Panc1 (cell line): ENCODE results near the gene TMEM218. TPM values are rescaled to one million over a fixed set of nuclear protein-coding genes. Genes with fewer than 3 reads are reported as not detected.
A peak's percentile ranks its signal among the peaks of the same experiment; 100 is the strongest.

Source experiments
- ATAC-seq: fragments of 200-7000 bp; cut with Tn5 transposase; 2 replicates; pipeline ENCODE4 v1.9.1; 2020; ENCODE audit warnings: mild to moderate bottlenecking, moderate library complexity
- BruUV-seq: library from RNA; stranded (reverse); fragments of 400-500 nt; replicated peaks from 2 replicates; lab custom pipeline; 2021; lab: Mats Ljungman, UMichigan
- CTCF ChIA-PET: fragments of 300-600 bp; sonication (Branson Sonifier 250); formaldehyde crosslinking; loops from one replicate; lab custom pipeline; 2022; ENCODE audit warnings: antibody characterized with exemption; lab: Charles Lee
- POLR2A ChIA-PET: fragments of 300-600 bp; sonication (Branson Sonifier 250); formaldehyde crosslinking; loops from one replicate; lab custom pipeline; 2022; ENCODE audit warnings: antibody characterized with exemption; lab: Charles Lee
- DNase-seq: peaks from one replicate; pipeline ENCODE4 v3.0.0-alpha.2; 2010; ENCODE audit warnings: low read depth, low spot score
- H3K27ac ChIP-seq: 2 replicates; pipeline ENCODE4 v1.5.1; 2011; ENCODE audit warnings: mild to moderate bottlenecking, low read length, inconsistent platforms
- H3K27me3 ChIP-seq: fragments of 200-500 bp; sonication (Bioruptor generic); 2 replicates; pipeline ENCODE4 v1.6.0; 2014; ENCODE audit warnings: low read length, inconsistent platforms; ENCODE audit not compliant: control insufficient read depth, insufficient read depth
- H3K36me3 ChIP-seq: fragments of 200-500 bp; sonication (Bioruptor generic); 2 replicates; pipeline ENCODE4 v1.5.1; 2014; ENCODE audit warnings: inconsistent platforms, mild to moderate bottlenecking, low read length, moderate library complexity; ENCODE audit not compliant: control insufficient read depth, insufficient read depth
- H3K4me1 ChIP-seq: 2 replicates; pipeline ENCODE4 v1.5.1; 2011; ENCODE audit warnings: inconsistent platforms, mild to moderate bottlenecking, low read length, moderate library complexity; ENCODE audit not compliant: control insufficient read depth, insufficient read depth
- H3K4me3 ChIP-seq, 2 experiments: 2 replicates each; pipeline ENCODE4 v1.5.1; 2011 to 2012; ENCODE audit warnings: low read depth in 2 of 2, low read length in 2 of 2, mild to moderate bottlenecking in 2 of 2, inconsistent platforms in 1 of 2, moderate library complexity in 1 of 2
- H3K9me3 ChIP-seq: fragments of 200-500 bp; sonication (Bioruptor generic); 2 replicates; pipeline ENCODE4 v1.5.1; 2014; ENCODE audit warnings: low read depth, mild to moderate bottlenecking, inconsistent platforms, low read length, moderate library complexity; ENCODE audit not compliant: control insufficient read depth, insufficient read depth
- CTCF ChIP-seq: fragments of 450-650 bp; IDR thresholded peaks from 2 replicates; pipeline ENCODE4 v1.5.1; 2017; ENCODE audit warnings: mild to moderate bottlenecking
- POLR2AphosphoS5 ChIP-seq: IDR thresholded peaks from 2 replicates; pipeline ENCODE4 v1.6.1; 2012; ENCODE audit warnings: mild to moderate bottlenecking, low read depth, low read length, moderate library complexity
- REST ChIP-seq, 2 experiments: IDR thresholded peaks; 2 replicates each; pipeline ENCODE4 v1.6.1; 2011 to 2012; ENCODE audit warnings: low read depth in 2 of 2, control low read depth in 1 of 2, low read length in 1 of 2, mild to moderate bottlenecking in 1 of 2, moderate library complexity in 1 of 2; ENCODE audit not compliant: insufficient read depth in 1 of 2
- SIN3A ChIP-seq: IDR thresholded peaks from 2 replicates; pipeline ENCODE4 v1.6.1; 2012; ENCODE audit warnings: low read depth, mild to moderate bottlenecking, low read length, moderate library complexity, borderline replicate concordance; ENCODE audit not compliant: insufficient read depth
- TCF7L2 ChIP-seq: IDR thresholded peaks from 2 replicates; pipeline ENCODE4 v1.6.1; 2011; ENCODE audit warnings: mild to moderate bottlenecking, low read depth, low read length, inconsistent platforms
- in situ Hi-C: cut with HindIII; loops from 2 replicates; pipeline ENCODE4 v1.10.0; 2016; ENCODE audit warnings: low sequenced_read_pairs, low pct_unique_long_range_greater_than_20kb
- intact Hi-C: fragments of 100-400 bp; cut with micrococcal nuclease; formaldehyde crosslinking; loops from one replicate; pipeline ENCODE4 v1.10.0; 2022; ENCODE audit not compliant: unreplicated experiment
- total RNA-seq: library from RNA; stranded (reverse); gene quantifications from one replicate; pipeline ENCODE4 v1.2.1, GENCODE V29; 2021; ENCODE audit not compliant: unreplicated experiment

Gene TMEM218
- total RNA-seq, 1 experiment from 2014 or later, result 26.8 TPM

GRCh38 chr11:125091877-125092664, 19.4 kb downstream of the TMEM218 start:
- Histone ChIP-seq H3K36me3 (peaks cover under 1% of the 10 kb centered on the region), H3K4me1 (no peaks in the 10 kb centered on the region), H3K4me3 (no peak overlapping the region), H3K9me3 (no peaks in the 10 kb centered on the region), H3K27ac (no peak overlapping the region), H3K27me3 (no peaks in the 10 kb centered on the region)
- DNase-seq (no peak), ATAC-seq (no peak; the same call in 1 of the 2 replicates)
- in situ Hi-C loops, result no loop called here
- POLR2A ChIA-PET, result no interaction called here
- no TSS peak for BruUV-seq
- intact Hi-C loops, result loop anchor here (1.0 to 5.0 kb wide), 3 partner anchors 49 to 310 kb away; no protein-coding TSS in a partner anchor
- CTCF ChIA-PET, result interaction anchor here (1.6 to 1.7 kb wide), 2 partner anchors 49 to 50 kb away, joined by 6 to 18 read pairs; no protein-coding TSS in a partner anchor
- TF ChIP-seq REST (IDR thresholded peaks at IDR 0.05; ENCODE audit: insufficient read depth in 1 of 2, low read depth in 2 of 2, low read length in 1 of 2) (no peak), TCF7L2 (no peak)

GRCh38 chr11:125091247-125091876, 20.1 kb downstream of the TMEM218 start:
- no peaks in the 10 kb centered on the region for H3K9me3 ChIP-seq
- no peaks in the 10 kb centered on the region for H3K4me1 ChIP-seq
- peak; percentile 36 for DNase-seq
- ChIA-PET CTCF (interaction anchor here (0.5 to 1.7 kb wide), 14 partner anchors 9 to 344 kb away, joined by 3 to 18 read pairs (median 5); partner anchors contain the start of gene TMEM218), POLR2A (no interaction called here)
- ATAC-seq, result peak; percentile 91
- in situ Hi-C loops (no loop called here), intact Hi-C loops (loop anchor here (1.0 to 5.0 kb wide), 3 partner anchors 50 to 311 kb away; no protein-coding TSS in a partner anchor)
- H3K4me3 ChIP-seq, result no peak overlapping the region
- no TSS peak for BruUV-seq
- no peaks in the 10 kb centered on the region; the same call in 1 of the 2 replicates for H3K36me3 ChIP-seq
- H3K27ac ChIP-seq, result no peak overlapping the region
- no peaks in the 10 kb centered on the region for H3K27me3 ChIP-seq
- TF ChIP-seq CTCF, result peak; percentile 85
- no peak for TF ChIP-seq POLR2AphosphoS5
- no peak for TF ChIP-seq SIN3A
- no peak for TF ChIP-seq REST (IDR thresholded peaks at IDR 0.05; ENCODE audit: insufficient read depth in 1 of 2, low read depth in 2 of 2, low read length in 1 of 2)
